BJ (cell line): ENCODE measurements around the gene CTBP1. TPM values are rescaled to one million over a fixed set of nuclear protein-coding genes. Genes with fewer than 3 reads are reported as not detected.

Source experiments
- CTCF ChIA-PET: fragments of 350-600 bp; formaldehyde crosslinking; extraction: SDS; loops from one replicate; lab custom pipeline; 2021; ENCODE audit warnings: antibody characterized with exemption, inconsistent platforms; lab: Yijun Ruan, JAX
- POLR2A ChIA-PET: fragments of 300-600 bp; sonication (Branson Sonifier 250); formaldehyde crosslinking; extraction: SDS; loops from one replicate; lab custom pipeline; 2021; ENCODE audit warnings: antibody characterized with exemption; lab: Charles Lee
- DNase-seq: peaks from one replicate; pipeline ENCODE4 v3.0.0-alpha.2; 2011; ENCODE audit warnings: low read depth
- H3K27me3 ChIP-seq: 2 replicates; pipeline ENCODE4 v1.6.0; 2011; ENCODE audit warnings: low read length; ENCODE audit not compliant: control insufficient read depth, insufficient read depth
- H3K36me3 ChIP-seq: 2 replicates; pipeline ENCODE4 v1.5.1; 2011; ENCODE audit warnings: low read length; ENCODE audit not compliant: control insufficient read depth, insufficient read depth
- H3K4me3 ChIP-seq: 2 replicates; pipeline ENCODE4 v1.5.1; 2011; ENCODE audit warnings: low read depth, mild to moderate bottlenecking, control low read depth, low read length
- polyA plus RNA-seq: library from polyadenylated mRNA; depleted of rRNA; stranded (reverse); fragments of >200 nt; gene quantifications from 2 replicates; pipeline ENCODE4 v1.2.3, GENCODE V29; 2011
- TF ChIP-seq, protein P1 (sequence below): IDR thresholded peaks from 2 replicates; pipeline ENCODE4 v1.5.1; 2011; ENCODE audit warnings: low read depth, mild to moderate bottlenecking, control low read depth, inconsistent platforms, low read length, moderate library complexity; ENCODE audit not compliant: insufficient read depth

Gene CTBP1
- polyA plus RNA-seq, 1 experiment: 106 TPM

DNA sequence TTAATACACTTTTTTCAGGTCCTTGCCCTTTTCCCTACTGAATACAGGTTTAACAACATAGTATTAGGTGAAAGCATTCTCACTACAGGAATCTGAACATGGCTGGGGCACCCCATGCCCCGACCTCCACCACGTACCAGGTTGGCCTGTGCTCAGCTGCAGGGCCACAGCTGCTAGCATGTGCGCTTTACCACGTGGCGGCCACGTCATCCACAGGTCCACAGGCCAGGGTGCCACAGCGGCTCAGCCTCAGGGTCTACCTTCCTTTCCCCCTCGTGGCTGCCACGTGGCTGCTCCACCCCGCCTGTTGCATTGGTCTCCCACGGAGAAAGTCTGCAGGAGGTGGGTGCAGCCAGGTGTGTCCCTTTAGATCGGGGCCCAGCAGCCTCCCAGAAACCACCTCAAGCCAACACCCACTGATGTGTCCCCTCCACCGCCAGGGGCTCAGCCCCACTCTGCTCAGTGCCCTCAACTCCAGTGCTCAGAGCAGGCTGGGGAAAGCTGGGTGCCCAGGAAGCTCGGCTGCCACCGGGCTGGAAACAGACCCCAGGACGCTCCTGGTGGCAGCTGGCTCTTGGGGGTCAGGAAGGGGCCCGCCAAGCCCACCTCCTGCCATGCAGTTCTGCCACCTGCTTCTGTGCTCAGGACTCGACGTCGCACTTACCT is 17.8 kb downstream of the CTBP1 start:
- no peak overlapping the region for H3K4me3 ChIP-seq
- ChIA-PET CTCF (no interaction called here), POLR2A (no interaction called here)
- TF ChIP-seq, protein P1, sequence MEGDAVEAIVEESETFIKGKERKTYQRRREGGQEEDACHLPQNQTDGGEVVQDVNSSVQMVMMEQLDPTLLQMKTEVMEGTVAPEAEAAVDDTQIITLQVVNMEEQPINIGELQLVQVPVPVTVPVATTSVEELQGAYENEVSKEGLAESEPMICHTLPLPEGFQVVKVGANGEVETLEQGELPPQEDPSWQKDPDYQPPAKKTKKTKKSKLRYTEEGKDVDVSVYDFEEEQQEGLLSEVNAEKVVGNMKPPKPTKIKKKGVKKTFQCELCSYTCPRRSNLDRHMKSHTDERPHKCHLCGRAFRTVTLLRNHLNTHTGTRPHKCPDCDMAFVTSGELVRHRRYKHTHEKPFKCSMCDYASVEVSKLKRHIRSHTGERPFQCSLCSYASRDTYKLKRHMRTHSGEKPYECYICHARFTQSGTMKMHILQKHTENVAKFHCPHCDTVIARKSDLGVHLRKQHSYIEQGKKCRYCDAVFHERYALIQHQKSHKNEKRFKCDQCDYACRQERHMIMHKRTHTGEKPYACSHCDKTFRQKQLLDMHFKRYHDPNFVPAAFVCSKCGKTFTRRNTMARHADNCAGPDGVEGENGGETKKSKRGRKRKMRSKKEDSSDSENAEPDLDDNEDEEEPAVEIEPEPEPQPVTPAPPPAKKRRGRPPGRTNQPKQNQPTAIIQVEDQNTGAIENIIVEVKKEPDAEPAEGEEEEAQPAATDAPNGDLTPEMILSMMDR: no peak
- H3K36me3 ChIP-seq: peaks cover 46% of the 10 kb centered on the region
- H3K27me3 ChIP-seq: no peaks in the 10 kb centered on the region
- no peak for DNase-seq

DNA sequence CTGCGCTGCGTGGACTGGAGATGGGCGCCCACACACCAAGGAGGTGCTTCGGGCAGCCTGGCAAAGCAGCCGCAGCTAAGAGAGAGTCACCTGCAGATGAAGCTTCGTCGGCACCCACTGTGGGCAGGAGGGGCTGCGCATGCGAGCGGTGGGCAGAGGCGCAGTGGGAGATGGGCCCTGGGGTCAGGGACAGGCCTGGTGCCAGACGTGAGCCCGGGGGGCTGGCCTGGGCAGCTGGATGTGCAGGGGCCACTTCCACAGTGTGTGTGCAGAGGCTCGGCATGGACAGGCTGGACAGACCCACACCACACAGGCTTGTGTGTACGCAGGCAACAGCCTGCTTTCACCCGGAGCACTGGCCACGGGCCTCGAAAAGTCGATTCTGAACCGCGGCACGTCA is 18.6 kb downstream of the CTBP1 start:
- ChIA-PET CTCF (no interaction called here), POLR2A (no interaction called here)
- Histone ChIP-seq H3K4me3 (no peak overlapping the region), H3K36me3 (peaks cover 39% of the 10 kb centered on the region), H3K27me3 (no peaks in the 10 kb centered on the region)
- no peak for DNase-seq
- TF ChIP-seq, protein P1: no peak

DNA sequence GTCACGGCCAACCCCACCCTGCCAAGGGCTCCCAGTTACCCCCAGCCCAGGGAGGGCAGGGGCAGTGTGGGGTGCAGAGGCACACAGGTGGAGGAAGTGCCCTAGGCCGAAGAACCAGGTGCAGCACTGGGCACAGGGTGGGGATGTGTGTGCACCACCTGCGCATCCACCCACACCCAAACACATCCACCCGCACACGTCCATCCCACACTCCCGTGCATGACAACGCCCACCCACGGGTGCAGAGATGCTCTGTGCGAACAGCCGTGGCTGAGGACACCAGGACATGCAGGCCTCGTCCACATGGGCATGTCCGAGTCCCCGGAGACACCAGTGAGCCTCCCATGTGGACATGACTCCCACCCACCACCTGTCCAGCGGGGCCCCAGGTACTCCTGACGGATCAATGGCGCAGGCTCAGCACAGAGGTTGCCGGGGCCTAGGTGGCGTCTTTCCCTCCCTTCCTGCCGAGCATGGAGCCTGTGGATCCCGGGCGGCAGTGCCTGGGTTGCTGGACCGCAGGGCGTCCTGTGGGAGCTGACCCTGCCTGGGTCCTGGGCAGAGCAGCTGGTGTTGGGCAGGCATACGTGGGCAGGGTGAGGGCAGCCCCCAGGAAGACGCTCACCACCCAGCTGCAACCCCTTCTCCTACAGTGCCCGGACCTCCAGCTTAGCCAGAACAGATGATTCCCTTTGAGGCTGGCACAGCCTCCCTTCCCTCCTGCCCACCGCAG is 19.6 kb downstream of the CTBP1 start:
- Histone ChIP-seq H3K4me3 (no peak overlapping the region), H3K27me3 (no peaks in the 10 kb centered on the region), H3K36me3 (peaks cover 46% of the 10 kb centered on the region)
- TF ChIP-seq, protein P1: no peak
- POLR2A ChIA-PET: no interaction called here
- DNase-seq: no peak
- CTCF ChIA-PET: no interaction called here

DNA sequence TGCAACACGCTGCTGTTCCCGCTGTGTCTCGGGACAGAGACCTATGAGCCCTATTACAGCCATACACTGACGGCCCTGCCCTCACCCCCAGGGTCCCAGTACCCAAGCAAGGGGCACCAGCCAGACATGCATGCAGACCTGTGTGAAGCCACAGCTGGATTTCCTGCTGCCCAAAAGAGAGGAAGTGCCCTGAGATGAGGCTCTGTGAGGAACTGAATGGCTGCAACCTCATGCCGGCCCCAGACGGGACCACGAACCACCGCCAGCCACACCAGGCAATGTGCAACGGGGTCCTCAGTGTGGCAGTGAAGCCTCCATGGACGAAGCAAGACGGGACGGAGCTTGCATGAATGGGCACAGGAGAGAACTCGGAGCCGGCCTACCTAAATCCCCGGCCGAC is 21.1 kb downstream of the CTBP1 start:
- no peak overlapping the region for H3K4me3 ChIP-seq
- ChIA-PET CTCF (interaction anchor here (0.6 kb wide), 1 partner anchor 658 kb away, joined by 3 read pairs; no protein-coding TSS in a partner anchor), POLR2A (no interaction called here)
- no peaks in the 10 kb centered on the region for H3K27me3 ChIP-seq
- TF ChIP-seq, protein P1: no peak
- DNase-seq: no peak
- peaks cover 51% of the 10 kb centered on the region for H3K36me3 ChIP-seq

DNA sequence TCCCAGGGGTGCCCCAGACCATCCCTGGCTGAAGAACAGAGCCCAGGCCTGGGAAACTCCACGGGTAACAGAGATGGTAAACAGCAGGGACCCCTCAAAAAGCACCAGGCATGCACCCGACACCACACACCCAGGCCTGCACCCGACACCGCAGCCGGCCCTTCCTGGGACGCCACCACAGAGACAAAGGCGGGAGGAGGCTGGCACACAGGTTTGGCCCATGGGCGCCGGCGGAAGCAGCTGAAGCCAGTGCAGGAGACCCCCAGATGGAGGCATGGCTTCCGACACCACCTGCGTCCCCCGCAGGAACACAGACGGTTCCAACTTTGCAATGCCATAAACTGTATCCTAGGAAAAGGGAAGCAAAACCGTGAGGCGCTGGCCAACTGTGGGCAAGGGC is 22.3 kb downstream of the CTBP1 start:
- TF ChIP-seq, protein P1: no peak
- ChIA-PET POLR2A (no interaction called here), CTCF (no interaction called here)
- H3K36me3 ChIP-seq: peaks cover 52% of the 10 kb centered on the region
- DNase-seq: no peak
- no peak overlapping the region for H3K4me3 ChIP-seq
- no peaks in the 10 kb centered on the region for H3K27me3 ChIP-seq
